PC-3 (cell line): ENCODE results near the gene HSPB7.

Source experiments
- CTCF ChIP-seq: fragments of 300-600 bp; sonication (generic); conservative IDR thresholded peaks from 2 replicates; pipeline ENCODE4 v1.5.1; 2017; ENCODE audit warnings: antibody characterized with exemption, low read depth, mild to moderate bottlenecking, low read length
- EZH2 ChIP-seq: fragments of 300-600 bp; sonication (generic); IDR thresholded peaks from one replicate; pipeline ENCODE4 v1.6.1; 2017; ENCODE audit warnings: antibody characterized with exemption, mild to moderate bottlenecking, low read length; ENCODE audit not compliant: unreplicated experiment
- EZH2phosphoT487 ChIP-seq: fragments of 300-600 bp; sonication (generic); IDR thresholded peaks from 2 replicates; pipeline ENCODE4 v1.6.1; 2018; ENCODE audit warnings: mild to moderate bottlenecking, antibody characterized with exemption, low read length, borderline replicate concordance

- TF ChIP-seq CTCF: no peak
- no peak for TF ChIP-seq EZH2
- TF ChIP-seq EZH2phosphoT487: no peak
Observed at GRCh38 chr1:15974855-15975254, 43.0 kb downstream of the HSPB7 start.
